Kidney epithelial cell (primary cell): ENCODE data around the gene GALNT7. TPM values are rescaled to one million over a fixed set of nuclear protein-coding genes. Genes with fewer than 3 reads are reported as not detected.
"Not testable (repeated sequence)": the region's sequence is repeated elsewhere in the genome, so short reads cannot be mapped to it uniquely, and the experiment has no call there.

Experiments
- DNase-seq: peaks from one replicate; pipeline ENCODE4 v3.0.0-alpha.2; 2010; ENCODE audit warnings: low read depth
- H3K27me3 ChIP-seq: 2 replicates; pipeline ENCODE4 v1.6.0; 2011; ENCODE audit warnings: low read length; ENCODE audit not compliant: control insufficient read depth, insufficient read depth
- H3K36me3 ChIP-seq: 2 replicates; pipeline ENCODE4 v1.5.1; 2011; ENCODE audit warnings: low read length; ENCODE audit not compliant: control insufficient read depth, insufficient read depth
- H3K4me3 ChIP-seq: 2 replicates; pipeline ENCODE4 v1.5.1; 2011; ENCODE audit warnings: low read depth, mild to moderate bottlenecking, control low read depth, low read length
- total RNA-seq: library from RNA; depleted of rRNA; stranded (reverse); fragments of >200 nt; gene quantifications from 2 replicates; pipeline ENCODE4 v1.2.3, GENCODE V29; 2015
- TF ChIP-seq, protein P1 (sequence below): IDR thresholded peaks from 2 replicates; pipeline ENCODE4 v1.5.1; 2011; ENCODE audit warnings: mild to moderate bottlenecking, moderate library complexity, low read length, control low read depth, inconsistent platforms; ENCODE audit not compliant: insufficient read depth, poor library complexity, severe bottlenecking

The GALNT7 gene, protein sequence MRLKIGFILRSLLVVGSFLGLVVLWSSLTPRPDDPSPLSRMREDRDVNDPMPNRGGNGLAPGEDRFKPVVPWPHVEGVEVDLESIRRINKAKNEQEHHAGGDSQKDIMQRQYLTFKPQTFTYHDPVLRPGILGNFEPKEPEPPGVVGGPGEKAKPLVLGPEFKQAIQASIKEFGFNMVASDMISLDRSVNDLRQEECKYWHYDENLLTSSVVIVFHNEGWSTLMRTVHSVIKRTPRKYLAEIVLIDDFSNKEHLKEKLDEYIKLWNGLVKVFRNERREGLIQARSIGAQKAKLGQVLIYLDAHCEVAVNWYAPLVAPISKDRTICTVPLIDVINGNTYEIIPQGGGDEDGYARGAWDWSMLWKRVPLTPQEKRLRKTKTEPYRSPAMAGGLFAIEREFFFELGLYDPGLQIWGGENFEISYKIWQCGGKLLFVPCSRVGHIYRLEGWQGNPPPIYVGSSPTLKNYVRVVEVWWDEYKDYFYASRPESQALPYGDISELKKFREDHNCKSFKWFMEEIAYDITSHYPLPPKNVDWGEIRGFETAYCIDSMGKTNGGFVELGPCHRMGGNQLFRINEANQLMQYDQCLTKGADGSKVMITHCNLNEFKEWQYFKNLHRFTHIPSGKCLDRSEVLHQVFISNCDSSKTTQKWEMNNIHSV
- total RNA-seq = 42.5 and 46.6 TPM in 2 replicates

DNA sequence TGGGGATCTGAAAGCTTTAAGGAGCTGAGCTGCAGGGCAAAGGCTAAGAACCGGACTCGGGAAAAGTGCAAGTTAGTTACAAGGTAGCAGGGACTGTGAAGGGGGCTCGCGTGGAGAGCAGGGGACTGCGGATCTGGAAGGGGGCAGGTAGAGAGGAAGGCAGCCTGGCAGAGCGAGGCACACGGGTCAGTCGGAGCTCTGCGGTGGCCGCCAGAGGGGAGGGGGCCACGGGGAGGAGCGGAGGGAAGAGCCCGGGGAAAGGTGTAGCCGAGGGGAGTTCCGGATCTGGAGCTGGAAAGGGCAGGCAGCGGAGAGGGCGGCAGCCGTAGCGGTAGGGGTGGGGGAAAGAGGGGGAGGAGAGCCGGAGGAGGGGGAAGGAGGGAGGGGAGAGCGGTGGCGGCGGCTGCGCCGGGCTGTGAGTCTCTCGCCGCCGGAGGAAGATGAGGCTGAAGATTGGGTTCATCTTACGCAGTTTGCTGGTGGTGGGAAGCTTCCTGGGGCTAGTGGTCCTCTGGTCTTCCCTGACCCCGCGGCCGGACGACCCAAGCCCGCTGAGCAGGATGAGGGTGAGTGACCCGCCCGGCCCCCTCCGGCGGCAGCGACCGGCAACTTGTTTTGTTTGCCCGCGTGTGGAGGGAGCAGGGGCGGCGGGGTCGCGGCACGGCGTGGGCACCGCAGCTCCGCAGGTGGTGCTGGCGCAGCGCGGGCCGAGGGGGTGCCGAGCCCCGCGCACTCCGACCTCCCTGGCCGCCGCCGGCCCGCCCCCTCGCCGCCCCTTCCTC is at the start of gene GALNT7:
GALNT7 (plus strand) TSS at position 416 of the 782 bp plus-strand sequence; CDS start at position 441, 25 bp downstream.
- Histone ChIP-seq H3K27me3 (no peaks in the 10 kb centered on the region), H3K36me3 (no peaks in the 10 kb centered on the region), H3K4me3 (peak within 1 kb of the TSS; percentile 95)
- no peak for DNase-seq
- TF ChIP-seq, protein P1, sequence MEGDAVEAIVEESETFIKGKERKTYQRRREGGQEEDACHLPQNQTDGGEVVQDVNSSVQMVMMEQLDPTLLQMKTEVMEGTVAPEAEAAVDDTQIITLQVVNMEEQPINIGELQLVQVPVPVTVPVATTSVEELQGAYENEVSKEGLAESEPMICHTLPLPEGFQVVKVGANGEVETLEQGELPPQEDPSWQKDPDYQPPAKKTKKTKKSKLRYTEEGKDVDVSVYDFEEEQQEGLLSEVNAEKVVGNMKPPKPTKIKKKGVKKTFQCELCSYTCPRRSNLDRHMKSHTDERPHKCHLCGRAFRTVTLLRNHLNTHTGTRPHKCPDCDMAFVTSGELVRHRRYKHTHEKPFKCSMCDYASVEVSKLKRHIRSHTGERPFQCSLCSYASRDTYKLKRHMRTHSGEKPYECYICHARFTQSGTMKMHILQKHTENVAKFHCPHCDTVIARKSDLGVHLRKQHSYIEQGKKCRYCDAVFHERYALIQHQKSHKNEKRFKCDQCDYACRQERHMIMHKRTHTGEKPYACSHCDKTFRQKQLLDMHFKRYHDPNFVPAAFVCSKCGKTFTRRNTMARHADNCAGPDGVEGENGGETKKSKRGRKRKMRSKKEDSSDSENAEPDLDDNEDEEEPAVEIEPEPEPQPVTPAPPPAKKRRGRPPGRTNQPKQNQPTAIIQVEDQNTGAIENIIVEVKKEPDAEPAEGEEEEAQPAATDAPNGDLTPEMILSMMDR = no peak

DNA sequence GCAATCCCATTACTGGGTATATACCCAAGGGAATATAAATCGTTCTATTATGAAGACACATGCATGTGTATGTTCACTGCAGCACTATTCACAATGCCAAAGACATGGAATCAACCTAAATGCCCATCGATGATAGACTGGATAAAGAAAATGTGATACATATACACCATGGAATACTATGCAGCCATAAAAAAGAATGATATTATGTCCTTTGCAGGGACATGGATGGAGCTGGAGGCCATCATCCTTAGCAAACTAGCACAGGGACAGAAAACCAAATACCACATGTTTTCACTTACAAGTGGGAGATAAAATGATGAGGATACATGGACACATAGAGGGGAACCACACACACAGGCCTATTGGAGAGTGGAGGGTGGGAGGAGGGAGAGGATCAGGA is 49.8 kb upstream of the GALNT7 start:
- H3K27me3 ChIP-seq, DNase-seq, H3K36me3 ChIP-seq, H3K4me3 ChIP-seq: not testable (repeated sequence)

DNA sequence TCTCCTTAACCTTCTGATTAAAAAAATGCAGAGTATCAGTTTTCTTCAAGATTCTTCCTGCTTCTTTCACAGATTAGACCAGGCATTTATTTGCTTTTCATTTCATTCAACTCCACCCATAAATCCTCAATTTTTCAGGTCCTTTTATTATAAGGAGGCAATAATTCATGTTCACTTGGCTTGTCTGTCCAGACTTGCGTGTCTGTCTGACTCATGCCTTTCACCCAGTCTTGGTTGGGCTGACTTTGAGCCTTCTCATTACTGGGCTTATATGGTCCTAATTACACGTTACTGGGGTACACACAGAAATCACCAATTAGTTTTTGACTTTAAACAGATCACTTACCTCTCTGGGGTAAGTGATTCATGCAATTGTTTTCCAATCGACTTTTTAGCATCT is 48.8 kb upstream of the GALNT7 start:
- no peaks in the 10 kb centered on the region for H3K27me3 ChIP-seq
- H3K4me3 ChIP-seq = no peak overlapping the region
- TF ChIP-seq, protein P1 = no peak
- DNase-seq = no peak
- H3K36me3 ChIP-seq = no peaks in the 10 kb centered on the region

DNA sequence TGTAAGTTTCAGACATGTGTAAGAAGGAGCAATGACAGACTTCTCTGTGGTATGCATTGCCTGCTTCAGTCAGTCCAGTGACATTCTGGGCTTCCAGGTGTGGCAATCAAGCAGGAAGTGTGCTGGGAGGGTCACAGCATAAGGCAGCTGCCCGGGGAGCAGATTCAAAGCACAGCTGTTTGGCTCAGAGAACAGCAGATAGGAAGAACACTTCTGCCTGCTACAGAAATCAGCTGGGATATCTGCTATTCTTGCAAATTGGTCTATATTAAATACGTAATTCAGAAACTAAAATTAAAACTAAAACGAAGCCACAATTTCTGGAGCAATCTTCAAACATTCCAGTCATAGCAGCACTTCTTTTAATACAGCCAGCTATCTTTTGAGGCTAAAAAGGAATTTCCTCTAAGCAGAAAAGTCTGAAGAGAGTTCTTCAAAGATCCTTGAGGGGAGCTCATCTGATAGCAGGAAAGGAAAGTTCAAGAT is 47.5 kb upstream of the GALNT7 start:
- H3K36me3 ChIP-seq = no peaks in the 10 kb centered on the region
- DNase-seq = peak; percentile 44
- TF ChIP-seq, protein P1 = no peak
- H3K4me3 ChIP-seq = no peak overlapping the region
- no peaks in the 10 kb centered on the region for H3K27me3 ChIP-seq

DNA sequence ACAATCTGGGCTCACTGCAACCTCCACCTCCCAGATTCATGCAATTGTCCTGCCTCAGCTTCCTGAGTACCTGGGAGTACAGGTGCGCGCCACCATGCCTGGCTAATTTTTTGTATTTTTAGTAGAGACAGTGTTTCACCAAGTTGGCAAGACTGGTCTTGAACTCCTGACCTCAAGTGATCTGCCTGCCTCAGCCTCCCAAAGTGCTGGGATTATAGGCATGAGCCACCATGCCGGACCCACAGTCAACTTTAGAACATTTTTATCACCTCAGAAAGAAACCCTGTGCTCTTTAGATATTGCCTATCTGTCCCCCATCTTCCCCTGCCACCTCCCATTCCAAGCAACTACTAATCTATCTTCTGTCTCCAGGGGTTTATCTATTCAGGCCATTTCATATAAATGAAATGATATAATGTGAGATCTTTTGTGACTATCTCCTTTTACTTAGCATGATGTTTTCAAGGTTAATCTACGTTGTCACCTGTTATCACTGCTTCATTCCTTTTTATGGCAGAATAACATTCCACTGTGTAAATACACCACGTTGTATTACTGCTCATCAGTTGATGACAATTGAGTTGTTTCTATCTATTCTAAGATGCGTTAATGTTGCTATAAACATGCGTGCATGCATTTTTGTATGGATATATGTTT is 44.3 kb upstream of the GALNT7 start:
- no peak overlapping the region for H3K4me3 ChIP-seq
- TF ChIP-seq, protein P1 = no peak
- no peak for DNase-seq
- no peaks in the 10 kb centered on the region for H3K36me3 ChIP-seq
- no peaks in the 10 kb centered on the region for H3K27me3 ChIP-seq
